ENCODE measurements around the gene PPA2.
"Not testable (repeated sequence)": the region's sequence is repeated elsewhere in the genome, so short reads cannot be mapped to it uniquely, and the experiment has no call there.

The PPA2 gene

GRCh38 chr4:105460306-105460705 is 13.6 kb downstream of the PPA2 start (continued):
- TF ChIP-seq ZNF560 (tag by site-specific recombination; IDR thresholded peaks at IDR 0.05; ENCODE audit: borderline replicate concordance) (no peak), ZNF121 (tag by site-specific recombination; IDR thresholded peaks at IDR 0.05) (no peak), PATZ1 (tag by site-specific recombination; IDR thresholded peaks at IDR 0.05) (no peak), MZF1 (tag by site-specific recombination; IDR thresholded peaks at IDR 0.05; ENCODE audit: borderline replicate concordance) (no peak), KLF9 (tag by site-specific recombination; IDR thresholded peaks at IDR 0.05; ENCODE audit: low read depth) (no peak), ZSCAN5A (tag by site-specific recombination; IDR thresholded peaks at IDR 0.05) (no peak), ZFHX2 (tag by site-specific recombination; conservative IDR thresholded peaks at IDR 0.05) (no peak)

GRCh38 chr4:105458541-105458940 is 15.3 kb downstream of the PPA2 start:
- CTCF ChIA-PET; H3K4me3 ChIP-seq (ENCODE audit: low read depth, low read length); H3K9me3 ChIP-seq (ENCODE audit: control insufficient read depth, insufficient read depth, low read depth, low read length); POLR2A ChIA-PET; H3K4me1 ChIP-seq (ENCODE audit: control insufficient read depth, insufficient read depth, low read length); H3K27ac ChIP-seq (ENCODE audit: extremely low read depth, low read depth, low read length); H3K36me3 ChIP-seq (ENCODE audit: control insufficient read depth in 2 of 2, insufficient read depth in 1 of 2, low read length in 2 of 2): not testable (repeated sequence)

- no peaks in the 10 kb centered on the region for H3K9me3 ChIP-seq (ENCODE audit: control insufficient read depth, insufficient read depth, low read depth, low read length)
- no peak for TF ChIP-seq SCRT1 (tag by site-specific recombination; IDR thresholded peaks at IDR 0.05; ENCODE audit: borderline replicate concordance)
- TF ChIP-seq IKZF3 (tag by site-specific recombination; IDR thresholded peaks at IDR 0.05), result no peak
- TF ChIP-seq ZNF426 (tag by site-specific recombination; IDR thresholded peaks at IDR 0.05), result no peak
- no peak for TF ChIP-seq ZNF248 (tag by site-specific recombination; IDR thresholded peaks at IDR 0.05)
- TF ChIP-seq BCL11A (tag by site-specific recombination; IDR thresholded peaks at IDR 0.05; ENCODE audit: low read depth), result no peak
- no peak for TF ChIP-seq ZNF354C (tag by site-specific recombination; IDR thresholded peaks at IDR 0.05; ENCODE audit: borderline replicate concordance, low read depth)
- TF ChIP-seq ZNF747 (tag by site-specific recombination; IDR thresholded peaks at IDR 0.05), result no peak
- no peak for TF ChIP-seq ZNF2 (tag by site-specific recombination; IDR thresholded peaks at IDR 0.05)
- TF ChIP-seq GLI2 (tag by site-specific recombination; IDR thresholded peaks at IDR 0.05; ENCODE audit: borderline replicate concordance, low read depth), result no peak
- no peak for TF ChIP-seq ZNF623 (tag by site-specific recombination; IDR thresholded peaks at IDR 0.05)
- no peak for TF ChIP-seq ZNF362 (tag by site-specific recombination; IDR thresholded peaks at IDR 0.05)
- no peak for TF ChIP-seq OSR2 (tag by site-specific recombination; IDR thresholded peaks at IDR 0.05)
- no peak for TF ChIP-seq ZNF324 (tag by site-specific recombination; IDR thresholded peaks at IDR 0.05)
- ChIA-PET CTCF (no interaction called here), POLR2A (no interaction called here)
- H3K4me3 ChIP-seq (ENCODE audit: low read depth, low read length), result no peak overlapping the region
- no peak overlapping the region for H3K27ac ChIP-seq (ENCODE audit: extremely low read depth, low read depth, low read length)
- peaks cover 0 to 12% of the 10 kb centered on the region in 2 experiments; a peak in 1 of 3 replicates for H3K36me3 ChIP-seq (ENCODE audit: control insufficient read depth in 2 of 2, insufficient read depth in 1 of 2, low read length in 2 of 2)
- H3K4me1 ChIP-seq (ENCODE audit: control insufficient read depth, insufficient read depth, low read length), result no peaks in the 10 kb centered on the region
Observed at GRCh38 chr4:105458001-105458400, 15.9 kb downstream of the PPA2 start.
